ENCODE data around the gene ZNF273.
"Not testable (repeated sequence)": the region's sequence is repeated elsewhere in the genome, so short reads cannot be mapped to it uniquely, and the experiment has no call there.

ZNF273 gene

DNA sequence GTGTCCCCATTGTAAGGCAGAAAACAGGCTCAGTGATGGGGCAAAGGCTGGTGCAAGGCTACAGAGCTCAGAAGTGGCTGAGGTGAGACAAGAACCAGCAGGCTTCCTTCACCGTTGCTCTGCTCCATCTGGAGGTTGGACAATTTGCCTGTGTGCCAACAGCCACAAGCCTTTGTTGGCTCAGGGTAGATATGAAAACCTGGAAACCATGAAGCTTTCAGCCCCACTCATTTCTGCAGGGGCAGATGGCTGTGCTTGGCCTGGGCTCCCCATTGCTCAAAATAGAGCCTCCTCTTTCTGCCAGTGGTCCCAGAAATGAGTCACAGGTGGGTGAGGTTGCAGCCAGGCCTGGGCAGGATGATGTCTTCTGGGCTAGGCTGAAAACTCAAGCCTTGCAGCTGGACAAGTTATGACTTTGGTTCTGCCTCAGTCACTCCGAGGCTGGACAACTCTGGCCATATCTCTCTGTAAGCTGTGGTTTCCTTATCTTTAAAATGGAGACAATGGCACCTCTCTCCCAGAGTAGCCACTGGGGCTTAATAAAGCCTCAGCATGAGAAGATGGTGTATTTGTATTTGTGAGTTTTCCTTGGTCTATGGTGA is 12.2 kb upstream of the ZNF273 start:
- no peak for DNase-seq

DNA sequence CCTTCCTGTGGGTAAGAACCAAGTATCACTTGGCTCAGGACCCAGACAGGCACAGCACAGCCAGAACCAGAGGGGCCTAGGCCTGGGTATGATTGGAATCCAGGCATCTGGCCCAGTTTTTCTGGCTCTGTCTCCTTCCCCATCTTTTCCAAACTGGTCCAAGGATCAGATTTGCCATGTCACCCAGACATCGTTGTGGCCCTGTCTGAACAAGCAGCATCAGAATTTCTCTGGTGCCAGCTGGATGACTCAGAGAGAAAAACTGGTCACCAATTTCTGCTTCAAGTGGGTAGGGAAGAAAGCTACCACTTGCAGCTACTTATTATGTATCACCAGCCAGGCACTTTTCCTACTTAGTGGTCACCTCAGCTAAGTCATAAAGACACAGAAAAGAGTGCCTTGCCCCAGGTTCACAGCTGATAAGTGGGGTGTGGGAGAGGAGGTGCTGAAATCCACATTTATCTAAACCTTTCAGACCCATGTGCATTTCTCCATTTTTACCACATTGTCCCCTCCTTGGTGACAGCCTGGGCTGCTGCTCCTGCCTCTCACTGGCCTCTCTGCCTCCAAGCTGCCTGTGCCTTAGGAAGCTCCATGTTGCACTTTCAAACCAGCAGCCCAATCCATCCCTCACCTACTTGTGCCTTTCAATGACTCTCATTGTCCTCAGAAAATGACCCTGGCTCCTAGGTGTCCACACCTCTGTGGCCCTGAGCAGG is 11.6 kb upstream of the ZNF273 start:
- not testable (repeated sequence) for DNase-seq

DNA sequence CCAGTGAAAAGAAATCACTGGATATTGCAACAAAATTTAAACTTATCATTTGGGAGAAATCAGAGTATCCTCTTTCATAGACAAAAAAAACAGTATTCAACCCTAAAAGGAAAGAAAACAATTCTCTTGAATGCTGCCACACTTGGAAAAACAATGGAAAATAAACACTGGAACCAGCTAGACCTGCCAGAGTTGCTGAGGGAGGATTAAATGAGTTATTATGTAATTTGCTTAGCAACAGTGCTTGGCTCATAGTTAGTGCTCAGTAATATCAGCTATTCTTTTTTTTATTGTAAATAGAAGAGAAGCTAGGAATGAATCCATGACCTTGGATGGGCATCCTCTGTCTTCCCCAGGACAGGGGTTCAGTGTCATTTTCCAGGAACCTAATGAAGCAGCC is 11.0 kb upstream of the ZNF273 start:
- DNase-seq = no peak

DNA sequence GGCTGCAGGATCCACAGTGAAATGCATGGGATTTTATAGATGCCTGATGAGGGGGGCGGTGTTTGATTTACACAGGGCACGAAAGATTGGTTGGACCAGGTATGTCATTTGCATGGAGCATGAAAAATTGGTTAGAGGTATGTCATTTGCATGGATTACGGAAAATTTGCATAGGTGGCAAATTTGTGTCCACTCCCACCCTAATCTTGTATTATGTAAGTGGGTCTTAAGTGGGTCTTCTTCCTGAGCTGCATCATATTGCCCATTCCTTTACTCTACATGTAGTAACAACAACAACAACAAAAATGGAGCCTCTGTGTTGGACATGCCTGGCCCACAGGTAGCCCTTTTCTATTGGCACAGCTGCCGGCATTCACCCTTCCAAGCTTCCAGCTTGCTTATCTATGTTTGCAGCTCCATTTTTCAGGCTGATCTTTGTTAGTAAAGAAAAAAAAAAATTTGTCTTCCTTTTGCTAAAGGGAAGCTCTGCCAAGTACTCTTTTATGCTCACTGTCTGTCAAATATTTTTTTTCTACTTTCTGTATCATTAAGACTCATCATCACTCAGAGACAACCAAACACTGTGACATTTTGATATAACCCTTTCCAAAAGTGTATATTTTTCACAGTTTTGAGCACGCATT is 10.3 kb upstream of the ZNF273 start:
- DNase-seq = no peak

DNA sequence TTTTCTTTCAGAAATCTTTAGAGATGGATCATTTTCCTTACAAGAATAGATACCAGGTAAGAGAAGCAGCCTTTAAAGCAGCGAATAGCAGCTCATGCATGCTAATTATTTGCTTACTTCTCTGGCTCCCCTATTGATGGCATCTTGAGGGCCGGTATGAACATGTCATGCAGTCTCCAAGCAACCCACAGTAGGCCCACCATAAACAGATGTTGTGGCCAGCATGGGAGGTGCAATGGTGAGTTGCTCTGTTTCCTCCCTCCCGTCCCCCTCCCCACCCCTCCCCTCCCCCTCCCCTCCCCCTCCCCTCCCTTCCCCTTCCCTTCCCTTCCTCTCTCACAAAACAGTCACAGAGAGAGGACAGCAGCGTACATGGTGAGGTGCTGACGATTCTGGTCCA is 9.7 kb upstream of the ZNF273 start:
- no peak for DNase-seq

DNA sequence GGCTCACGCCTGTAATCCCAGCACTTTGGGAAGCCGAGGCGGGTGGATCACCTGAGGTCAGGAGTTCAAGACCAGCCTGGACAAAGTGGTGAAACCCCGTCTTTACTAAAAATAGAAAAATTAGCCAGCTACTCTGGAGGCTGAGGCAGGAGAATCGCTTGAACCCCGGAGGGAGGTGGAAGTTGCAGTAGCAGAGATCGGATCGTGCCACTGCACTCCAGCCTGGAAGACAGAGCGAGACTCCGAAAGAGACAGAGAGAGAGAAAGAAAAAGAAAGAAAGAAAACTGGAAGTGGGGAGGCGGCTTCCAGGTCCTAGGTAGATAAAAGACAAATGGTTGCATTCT is 640 bp upstream of the ZNF273 start:
- DNase-seq = not testable (repeated sequence)

DNA sequence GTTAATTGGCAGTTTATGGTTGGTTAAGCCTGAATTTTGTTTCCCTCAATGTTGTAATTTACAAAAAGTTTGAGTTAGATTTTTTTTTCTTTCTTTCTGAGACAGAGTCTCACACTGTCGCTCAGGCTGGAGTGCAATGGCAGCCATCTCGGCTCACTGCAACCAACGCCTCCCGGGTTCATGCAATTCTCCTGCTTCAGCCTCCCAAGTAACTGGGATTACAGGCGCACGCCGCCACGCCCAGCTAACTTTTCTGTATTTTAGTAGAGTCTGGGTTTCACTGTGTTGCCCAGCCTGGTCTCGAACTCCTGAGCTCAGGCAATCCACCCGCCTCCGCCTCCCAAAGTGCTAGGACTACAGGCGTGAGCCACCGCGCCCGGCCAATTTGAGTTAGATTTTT is 935 bp downstream of the ZNF273 start:
- no peak for DNase-seq

DNA sequence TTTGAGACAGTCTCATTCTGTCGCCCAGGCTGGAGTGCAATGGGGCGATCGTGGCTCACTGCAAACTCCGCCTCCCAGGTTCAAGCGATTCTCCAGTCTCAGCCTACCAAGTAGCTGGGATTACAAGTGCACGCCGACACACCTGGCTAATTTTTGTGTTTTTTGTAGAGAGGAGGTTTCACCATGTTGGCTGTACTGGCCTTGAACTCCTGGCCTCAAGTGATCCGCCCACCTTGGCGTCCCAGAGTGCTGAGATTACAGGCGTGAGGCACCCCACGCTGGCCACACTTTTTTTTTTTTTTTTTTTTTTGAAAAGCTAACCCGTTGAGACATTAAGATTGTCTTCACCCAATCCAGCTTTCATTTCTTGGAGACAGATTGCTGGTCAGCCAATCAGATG is 2.1 kb downstream of the ZNF273 start:
- DNase-seq = no peak

DNA sequence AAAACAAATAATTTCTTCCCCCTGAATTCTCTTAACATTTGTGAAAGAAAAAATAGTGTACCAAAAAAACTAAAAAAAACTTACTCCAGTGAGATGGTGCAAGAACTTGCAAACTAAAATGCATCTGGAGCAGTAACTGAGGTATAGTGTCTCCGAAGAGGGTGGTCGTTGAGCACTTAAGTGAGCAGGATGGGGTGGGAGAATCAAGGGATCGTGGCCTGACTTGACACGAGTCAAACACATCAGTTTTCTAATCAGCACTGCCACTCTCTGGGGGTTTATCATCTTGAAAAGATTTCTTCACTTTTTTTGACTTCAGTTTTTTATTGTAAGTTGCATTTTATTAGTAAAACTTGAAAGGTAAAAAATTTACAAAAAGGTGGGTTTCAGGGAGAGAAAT is 2.5 kb downstream of the ZNF273 start:
- no peak for DNase-seq

DNA sequence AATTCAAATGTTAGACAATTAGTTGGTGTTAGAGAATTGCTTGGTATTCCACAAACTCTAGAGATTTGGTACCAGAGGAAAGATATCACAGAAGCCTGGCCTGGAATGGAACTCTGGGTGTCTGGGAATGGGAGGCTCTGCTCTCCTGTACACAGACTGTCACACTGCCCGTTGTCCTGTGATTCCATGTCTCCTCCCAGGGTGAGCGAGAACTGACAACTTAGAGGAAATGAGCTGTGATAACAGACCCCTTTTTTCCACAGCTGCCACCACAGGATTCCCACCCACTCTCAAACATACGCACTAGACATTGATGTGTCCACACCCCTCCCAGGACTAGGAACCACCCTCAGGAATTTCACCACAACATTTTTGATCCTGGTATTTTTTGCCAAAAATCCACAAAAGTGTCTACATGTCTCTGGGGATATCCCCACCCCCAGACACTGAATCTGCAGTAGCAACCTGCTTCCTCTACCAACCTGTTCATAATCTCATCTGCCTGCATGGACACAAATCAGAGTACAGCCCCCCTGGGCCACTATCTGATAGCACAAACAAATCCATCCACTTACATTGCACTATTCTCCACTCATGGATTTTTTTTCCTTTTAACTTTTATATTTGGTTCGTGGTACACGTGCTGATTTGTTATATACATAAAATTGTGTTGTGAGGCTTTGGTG is 4.7 kb downstream of the ZNF273 start:
- DNase-seq = no peak

DNA sequence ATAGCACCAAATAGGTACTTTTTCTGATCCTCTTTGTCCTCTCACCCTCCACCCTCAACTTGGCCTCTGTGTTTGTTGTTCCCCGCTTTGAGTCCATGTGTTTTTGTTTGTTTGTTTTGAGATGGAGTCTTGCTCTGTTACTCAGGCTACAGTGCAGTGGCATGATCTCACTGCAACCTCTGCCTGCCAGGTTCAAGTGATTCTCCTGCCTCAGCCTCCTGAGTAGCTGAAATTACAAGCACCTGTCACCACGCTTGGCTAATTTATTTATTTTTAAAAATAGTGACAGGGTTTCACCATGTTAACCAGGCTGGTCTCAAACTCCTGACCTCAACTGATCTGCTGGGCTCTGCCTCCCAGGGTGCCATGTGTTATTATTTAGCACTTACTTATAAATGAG is 5.3 kb downstream of the ZNF273 start:
- no peak for DNase-seq

DNA sequence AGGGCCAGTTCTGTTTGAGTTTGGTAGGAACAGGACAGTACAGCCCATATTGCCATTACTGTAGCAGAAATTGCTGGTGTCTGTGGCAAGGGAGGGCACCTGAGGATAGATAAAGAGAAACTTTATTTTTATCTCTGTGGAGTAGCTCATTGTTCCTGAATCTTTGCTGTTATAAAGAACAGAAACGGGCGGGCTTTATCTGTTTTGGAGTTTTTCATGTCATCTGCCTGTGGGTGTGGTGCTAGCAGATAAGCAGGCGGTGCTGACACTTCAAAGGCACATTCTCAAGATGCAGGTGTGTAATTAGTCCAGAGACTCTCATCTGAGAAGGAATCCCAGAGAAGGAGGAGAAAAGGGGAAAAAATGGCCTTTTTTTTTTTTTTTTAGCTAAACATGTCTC is 11.5 kb downstream of the ZNF273 start:
- no peak for DNase-seq

DNA sequence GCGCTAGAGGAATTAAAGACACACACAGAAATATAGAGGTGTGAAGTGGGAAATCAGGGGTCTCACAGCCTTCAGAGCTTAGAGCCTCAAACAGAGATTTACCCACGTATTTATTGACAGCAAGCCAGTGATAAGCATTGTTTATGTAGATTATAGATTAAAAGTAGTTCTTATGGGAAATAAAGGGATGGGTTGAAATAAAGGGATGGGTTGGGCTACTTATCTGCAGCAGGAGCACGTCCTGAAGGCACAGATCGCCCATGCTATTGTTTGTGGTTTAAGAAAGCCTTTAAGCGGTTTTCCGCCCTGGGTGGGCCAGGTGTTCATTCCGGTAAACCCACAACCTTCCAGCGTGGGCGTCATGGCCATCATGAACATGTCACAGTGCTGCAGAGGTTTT is 12.2 kb downstream of the ZNF273 start:
- not testable (repeated sequence) for DNase-seq

DNA sequence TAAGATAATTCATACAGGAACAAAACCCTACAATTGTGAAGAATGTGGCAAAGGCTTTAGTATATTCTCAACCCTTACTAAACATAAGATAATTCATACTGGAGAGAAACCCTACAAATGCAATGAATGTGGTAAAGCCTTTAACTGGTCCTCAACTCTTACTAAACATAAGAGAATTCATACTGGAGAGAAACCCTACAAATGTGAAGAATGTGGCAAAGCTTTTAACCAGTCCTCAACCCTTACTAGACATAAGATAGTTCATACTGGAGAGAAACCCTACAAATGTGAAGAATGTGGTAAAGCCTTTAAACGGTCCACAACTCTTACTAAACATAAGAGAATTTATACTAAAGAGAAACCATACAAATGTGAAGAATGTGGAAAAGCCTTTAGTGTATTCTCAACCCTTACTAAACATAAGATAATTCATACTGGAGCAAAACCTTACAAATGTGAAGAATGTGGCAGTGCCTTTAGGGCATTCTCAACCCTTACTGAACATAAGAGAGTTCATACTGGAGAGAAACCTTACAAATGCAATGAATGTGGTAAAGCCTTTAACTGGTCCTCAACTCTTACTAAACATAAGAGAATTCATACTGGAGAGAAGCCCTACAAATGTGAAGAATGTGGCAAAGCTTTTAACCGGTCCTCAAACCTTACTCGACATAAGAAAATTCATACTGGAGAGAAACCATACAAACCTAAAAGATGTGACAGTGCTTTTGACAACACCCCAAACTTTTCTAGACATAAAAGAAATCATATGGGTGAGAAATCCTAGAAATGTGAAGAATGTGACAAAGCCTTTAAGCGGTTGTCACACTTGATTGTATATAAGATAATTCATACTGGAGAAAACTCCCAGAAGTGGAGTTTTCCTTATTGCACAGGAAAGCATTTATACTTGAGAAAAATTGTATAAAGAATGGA is 25.4 kb downstream of the ZNF273 start:
- DNase-seq = not testable (repeated sequence)

DNA sequence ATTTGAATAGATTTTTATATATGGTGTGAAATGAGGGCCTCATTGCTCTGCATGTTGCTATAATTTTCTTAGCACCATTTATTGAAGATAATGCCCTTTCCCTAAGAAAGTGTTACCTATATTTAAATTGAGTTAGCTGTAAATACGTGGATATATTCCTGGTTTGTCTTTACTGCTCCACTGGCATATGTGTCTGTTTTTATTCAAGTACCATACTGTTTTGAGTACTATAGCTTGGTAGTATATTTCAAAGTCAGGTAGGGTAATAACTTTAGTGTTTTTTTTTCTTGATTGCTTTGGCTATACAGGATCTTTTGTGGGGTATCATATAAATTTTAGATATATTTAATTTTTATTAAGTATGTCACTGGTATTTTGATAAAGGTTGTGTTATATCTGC is 31.4 kb downstream of the ZNF273 start:
- no peak for DNase-seq

DNA sequence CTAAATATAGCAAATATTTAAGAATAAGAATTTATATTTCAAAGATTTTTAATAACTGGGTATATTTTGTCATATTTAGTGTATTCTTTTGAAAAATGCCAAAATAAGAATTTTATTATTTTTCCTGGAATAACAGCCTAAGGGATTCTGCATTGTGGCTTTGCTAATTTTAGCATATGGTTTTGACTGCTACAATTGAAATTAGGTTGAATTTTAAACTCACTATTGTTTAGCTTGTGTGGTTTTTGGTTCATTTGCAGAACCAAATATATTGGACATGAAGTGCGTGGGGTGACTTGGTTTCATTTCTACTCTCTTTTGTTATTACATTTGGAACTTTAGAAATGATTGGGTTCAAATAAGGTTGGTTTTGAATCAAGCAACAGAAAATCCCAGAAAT is 35.5 kb downstream of the ZNF273 start:
- DNase-seq = no peak

DNA sequence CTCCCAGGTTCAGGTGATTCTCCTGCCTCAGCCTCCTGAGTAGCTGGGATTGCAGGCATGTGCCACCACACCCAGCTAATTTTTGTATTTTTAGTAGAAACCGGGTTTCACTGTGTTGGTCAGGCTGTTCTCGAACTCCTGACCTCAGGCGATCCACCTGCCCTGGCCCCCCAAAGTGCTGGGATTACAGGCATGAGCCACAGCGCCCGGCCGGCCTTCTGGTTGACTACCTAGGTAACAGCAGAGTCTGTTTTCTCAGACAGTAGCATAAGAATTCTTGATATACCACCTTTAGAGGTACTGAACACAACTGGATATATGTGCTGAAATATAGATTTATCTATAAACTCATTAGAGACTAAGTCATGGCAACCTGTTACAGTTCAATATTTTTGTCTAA is 36.9 kb downstream of the ZNF273 start:
- not testable (repeated sequence) for DNase-seq

DNA sequence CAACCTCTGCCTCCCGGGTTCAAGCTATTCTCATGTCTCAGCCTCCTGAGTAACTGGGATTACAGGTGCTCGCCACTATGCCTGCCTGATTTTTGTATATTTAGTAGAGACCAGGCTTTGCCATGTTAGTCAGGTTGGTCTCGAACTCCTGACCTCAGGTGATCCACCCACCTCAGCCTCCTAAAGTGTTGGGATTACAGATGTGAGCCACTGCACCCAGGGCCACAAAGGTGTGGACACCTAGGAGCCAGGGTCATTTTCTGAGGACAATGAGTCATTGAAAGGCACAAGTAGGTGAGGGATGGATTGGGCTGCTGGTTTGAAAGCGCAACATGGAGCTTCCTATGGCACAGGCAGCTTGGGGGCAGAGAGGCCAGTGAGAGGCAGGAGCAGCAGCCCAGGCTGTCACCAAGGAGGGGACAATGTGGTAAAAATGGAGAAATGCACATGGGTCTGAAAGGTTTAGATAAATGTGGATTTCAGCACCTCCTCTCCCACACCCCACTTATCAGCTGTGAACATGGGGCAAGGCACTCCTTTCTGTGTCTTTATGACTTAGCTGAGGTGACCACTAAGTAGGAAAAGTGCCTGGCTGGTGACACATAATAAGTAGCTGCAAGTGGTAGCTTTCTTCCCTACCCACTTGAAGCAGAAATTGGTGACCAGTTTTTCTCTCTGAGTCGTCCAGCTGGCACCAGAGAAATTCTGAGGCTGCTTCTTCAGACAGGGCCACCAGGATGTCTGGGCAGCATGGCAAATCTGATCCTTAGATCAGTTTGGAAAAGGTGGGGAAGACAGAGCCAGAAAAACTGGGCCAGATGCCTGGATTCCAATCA is 41.8 kb downstream of the ZNF273 start:
- not testable (repeated sequence) for DNase-seq

DNA sequence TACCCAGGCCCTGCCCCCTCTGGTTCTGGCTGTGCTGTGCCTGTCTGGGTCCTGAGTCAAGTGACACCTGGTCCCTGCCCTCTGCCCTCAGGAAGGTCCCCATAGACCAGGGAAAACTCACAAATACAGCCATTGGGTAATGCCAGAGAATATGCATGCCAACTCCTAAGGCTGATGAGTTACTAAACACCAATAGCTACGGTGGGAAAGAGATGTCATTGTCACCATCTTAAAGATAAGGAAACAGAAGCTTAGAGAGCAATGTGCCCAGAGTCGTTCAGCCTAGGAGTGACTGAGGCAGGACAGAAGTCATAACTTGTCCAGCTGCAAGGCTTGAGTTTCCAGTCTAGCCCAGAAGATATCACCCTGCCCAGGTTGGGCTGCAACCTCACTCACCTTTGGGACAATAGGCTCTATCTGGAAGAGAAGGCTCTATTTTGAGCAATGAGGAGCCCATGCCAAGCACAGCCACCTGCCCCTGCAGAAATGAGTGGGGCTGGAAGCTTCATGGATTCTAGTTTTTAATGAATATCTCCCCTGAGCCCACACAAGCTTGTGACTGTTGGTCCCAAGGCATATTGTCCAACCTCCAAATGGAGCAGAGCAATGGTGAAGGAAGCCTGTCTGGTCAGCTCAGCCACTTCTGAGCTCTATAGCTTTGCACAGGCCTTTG is 42.6 kb downstream of the ZNF273 start:
- no peak for DNase-seq

DNA sequence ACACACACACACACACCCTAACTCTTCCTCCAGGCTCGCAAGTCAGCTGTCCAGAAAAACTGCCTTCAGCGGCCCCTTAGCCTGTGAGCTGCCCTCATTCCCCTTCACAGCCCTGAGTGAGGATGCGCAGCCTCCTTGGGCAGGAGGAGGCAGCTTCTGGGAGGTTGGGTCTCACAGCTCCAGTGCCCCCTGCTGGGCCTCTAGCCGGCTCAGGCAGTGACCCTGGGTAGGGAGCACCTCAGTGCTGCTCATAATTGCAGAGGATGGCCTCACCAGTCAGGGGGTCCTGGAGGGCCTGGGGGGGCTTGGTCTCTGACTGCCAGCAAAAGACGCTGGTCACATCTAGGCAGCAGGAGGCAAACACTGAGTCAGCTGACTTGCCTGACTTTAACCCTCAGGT is 43.7 kb downstream of the ZNF273 start:
- DNase-seq = peak in 1 of 5 experiments; percentile 2

All from T-helper 2 cell (primary cell).